Spleen (tissue), 11 donors: ENCODE measurements around the gene KATNIP. TPM values are rescaled to one million over a fixed set of nuclear protein-coding genes. Genes with fewer than 3 reads are reported as not detected.

Experiments used
- DNase-seq: peaks from one replicate; pipeline ENCODE4 v3.0.0-alpha.2; 2020
- H3K27ac ChIP-seq, 8 donors: fragments of 200-600 bp; sonication (generic) in 7 of 8; 1 replicate in 4 of 8; 2 replicates in 4 of 8; pipeline versions ENCODE4 v1.5.0 to v1.8.0; 2016 to 2021; ENCODE audit warnings: inconsistent platforms in 4 of 8, mild to moderate bottlenecking in 4 of 8, moderate library complexity in 1 of 8
- H3K27me3 ChIP-seq, 7 donors: fragments of 200-600 bp; sonication (generic) in 6 of 7; replicated peaks in 1 of 7; 1 replicate in 4 of 7; 2 replicates in 3 of 7; pipeline versions ENCODE4 v1.5.0 to v1.8.0; 2016 to 2021; ENCODE audit warnings: inconsistent platforms in 3 of 7, mild to moderate bottlenecking in 1 of 7
- H3K36me3 ChIP-seq, 6 donors: fragments of 200-600 bp; sonication (generic) in 5 of 6; 1 replicate in 4 of 6; 2 replicates in 2 of 6; pipeline versions ENCODE4 v1.5.0 to v1.8.0; 2016 to 2021; ENCODE audit warnings: inconsistent platforms in 2 of 6
- H3K4me1 ChIP-seq, 6 donors: fragments of 200-600 bp; sonication (generic) in 5 of 6; 1 replicate in 3 of 6; 2 replicates in 3 of 6; pipeline versions ENCODE4 v1.5.0 to v1.8.0; 2016 to 2021; ENCODE audit warnings: inconsistent platforms in 3 of 6
- H3K4me3 ChIP-seq, 8 donors: fragments of 200-600 bp; sonication (generic) in 7 of 8; 1 replicate in 4 of 8; 2 replicates in 4 of 8; pipeline versions ENCODE4 v1.5.0 to v1.8.0; 2016 to 2021; ENCODE audit warnings: inconsistent platforms in 4 of 8, mild to moderate bottlenecking in 4 of 8, moderate library complexity in 2 of 8
- H3K9me3 ChIP-seq, 8 donors: fragments of 200-600 bp; sonication (generic) in 7 of 8; 1 replicate in 4 of 8; 2 replicates in 4 of 8; pipeline versions ENCODE4 v1.5.0 to v1.8.0; 2016 to 2021; ENCODE audit warnings: inconsistent platforms in 4 of 8
- CTCF ChIP-seq, 11 experiments: fragments of 200-600 bp in 7 of 11; fragments of 450-650 bp in 4 of 11; sonication (generic) in 4 of 11; IDR thresholded peaks in 8 of 11; conservative IDR thresholded peaks in 3 of 11; 1 replicate in 7 of 11; 2 replicates in 4 of 11; pipeline versions ENCODE4 v1.4.0 to v1.8.0; 2016 to 2021; ENCODE audit warnings: antibody characterized with exemption in 11 of 11, inconsistent platforms in 4 of 11, mild to moderate bottlenecking in 1 of 11
- POLR2A ChIP-seq, 3 donors: fragments of 450-650 bp; IDR thresholded peaks; one replicate each; pipeline ENCODE4 v1.5.1; 2017; ENCODE audit warnings: antibody characterized with exemption in 3 of 3, mild to moderate bottlenecking in 1 of 3
- POLR2AphosphoS5 ChIP-seq, 3 donors: sonication (generic); formaldehyde crosslinking; IDR thresholded peaks; one replicate each; pipeline ENCODE4 v1.5.1; 2017; ENCODE audit warnings: antibody characterized with exemption in 3 of 3
- WGBS, 5 donors: extraction: QIAGEN DNeasy Blood & Tissue Kit in 3 of 5; methylation state at CpG; one replicate each; pipeline versions ENCODE4 v1.1.5 to v1.1.7; 2013 to 2018; 5-methylcytosine and 5-hydroxymethylcytosine counted together
- intact Hi-C: fragments of 100-400 bp; cut with DNase I; formaldehyde crosslinking; loops from one replicate; pipeline ENCODE4 v1.15.0; 2023; ENCODE audit warnings: low total_unique reads
- polyA plus RNA-seq, 3 donors: library from polyadenylated mRNA; stranded (reverse); fragments of 200-250 nt; gene quantifications; one replicate each; pipeline ENCODE4 v1.2.1, GENCODE V29; 2013
- total RNA-seq, 7 donors: library from RNA; depleted of rRNA in 3 of 7; stranded (reverse); fragments of >200 nt in 3 of 7; fragmentation: NEBNext Ultra II Directional in 4 of 7; extraction: Animal tissue kit (Norgen Biotek cat#: 25700) in 4 of 7; gene quantifications; one replicate each; pipeline versions ENCODE4 v1.1.0 to v1.2.1, GENCODE V29; 2016 to 2021
- donor health status: healthy with polysubstance abuse.
- donor health status: DM: no; HTN: no; CAD: no; lungs with moderate emphysema.
- donor health status: DM: no; HTN: no; CAD: no.
- donor health status: Bipolar disorder and iron deficiency.
- donor health status: healthy.
- donor health status: DM: no; HTN: no; CAD: no.
- donor health status: DM: yes; HTN: yes; CAD: no.

The KATNIP gene
- total and polyA plus RNA-seq, 10 donors: 3.8 to 40.7 (median 30.0) TPM

DNA sequence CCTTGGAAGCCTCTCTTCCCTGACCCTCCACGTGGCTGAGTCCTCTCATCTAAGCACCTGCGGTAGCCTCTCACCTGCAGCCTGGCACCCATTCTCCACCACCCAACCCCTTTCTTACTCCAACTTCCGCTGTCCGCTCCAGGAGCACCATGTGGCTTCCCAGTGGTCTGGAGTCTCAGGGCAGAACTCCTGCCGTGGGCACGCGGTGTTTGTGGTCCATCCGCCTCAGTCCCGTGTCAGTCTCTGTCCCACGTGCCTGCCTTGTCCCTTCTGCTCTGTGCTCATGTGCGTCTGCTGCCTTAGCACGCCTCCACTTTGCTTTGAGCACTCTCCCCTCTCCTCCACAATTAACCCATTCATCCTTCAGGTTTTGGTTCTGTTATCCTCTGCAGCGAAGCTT, 49.7 kb downstream of the KATNIP start:
- TF ChIP-seq CTCF (IDR thresholded peaks at IDR 0.05 in 8 of 11, conservative IDR thresholded peaks at IDR 0.05 in 3 of 11): no peak
- no peak for TF ChIP-seq POLR2AphosphoS5 (IDR thresholded peaks at IDR 0.05)
- TF ChIP-seq POLR2A (IDR thresholded peaks at IDR 0.05): no peak
- intact Hi-C loops: no loop called here
- Histone ChIP-seq H3K4me1 (no peaks in the 10 kb centered on the region), H3K36me3 (peaks cover 0 to 14% (median 0%) of the 10 kb centered on the region in 6 donors), H3K4me3 (no peak overlapping the region), H3K9me3 (no peaks in the 10 kb centered on the region), H3K27ac (no peak overlapping the region), H3K27me3 (no peaks in the 10 kb centered on the region)
- 89 to 95% (median 91%) methylated on average over 13 of the region's 13 CpGs for WGBS, 5 donors
- DNase-seq: no peak

Other genes starting within 250 kb of the KATNIP start
- gene IL4R, start 236.2 kb upstream of the KATNIP start, total RNA-seq: 100 to 1,000 TPM in 6 of 7 donors, 10 to 100 TPM in 1; 78.0 to 319 (median 215) TPM
- gene IL4R, start 236.2 kb upstream of the KATNIP start, polyA plus RNA-seq: 10 to 100 TPM; 39.3 to 55.5 (median 48.9) TPM
- gene IL21R, start 148.0 kb upstream of the KATNIP start, total RNA-seq: 10 to 100 TPM in 6 of 7 donors, 1 to 10 TPM in 1; 8.7 to 19.7 (median 13.0) TPM
- 1 to 10 TPM; 2.7 to 6.0 (median 3.3) TPM for gene IL21R, start 148.0 kb upstream of the KATNIP start, polyA plus RNA-seq
- gene GTF3C1, start 231 bp upstream of the KATNIP start, total RNA-seq: 10 to 100 TPM; 46.6 to 68.6 (median 59.6) TPM
- gene GTF3C1, start 231 bp upstream of the KATNIP start, polyA plus RNA-seq: 10 to 100 TPM; 28.8 to 49.9 (median 48.9) TPM